Measurements from ENCODE around the gene IFI35. TPM values are rescaled to one million over a fixed set of nuclear protein-coding genes. Genes with fewer than 3 reads are reported as not detected.
A peak's percentile ranks its signal among the peaks of the same experiment; 100 is the strongest.

IFI35 gene
- total RNA-seq, 2 experiments from 2014 or later, result 6.3 to 8.6 TPM

DNA sequence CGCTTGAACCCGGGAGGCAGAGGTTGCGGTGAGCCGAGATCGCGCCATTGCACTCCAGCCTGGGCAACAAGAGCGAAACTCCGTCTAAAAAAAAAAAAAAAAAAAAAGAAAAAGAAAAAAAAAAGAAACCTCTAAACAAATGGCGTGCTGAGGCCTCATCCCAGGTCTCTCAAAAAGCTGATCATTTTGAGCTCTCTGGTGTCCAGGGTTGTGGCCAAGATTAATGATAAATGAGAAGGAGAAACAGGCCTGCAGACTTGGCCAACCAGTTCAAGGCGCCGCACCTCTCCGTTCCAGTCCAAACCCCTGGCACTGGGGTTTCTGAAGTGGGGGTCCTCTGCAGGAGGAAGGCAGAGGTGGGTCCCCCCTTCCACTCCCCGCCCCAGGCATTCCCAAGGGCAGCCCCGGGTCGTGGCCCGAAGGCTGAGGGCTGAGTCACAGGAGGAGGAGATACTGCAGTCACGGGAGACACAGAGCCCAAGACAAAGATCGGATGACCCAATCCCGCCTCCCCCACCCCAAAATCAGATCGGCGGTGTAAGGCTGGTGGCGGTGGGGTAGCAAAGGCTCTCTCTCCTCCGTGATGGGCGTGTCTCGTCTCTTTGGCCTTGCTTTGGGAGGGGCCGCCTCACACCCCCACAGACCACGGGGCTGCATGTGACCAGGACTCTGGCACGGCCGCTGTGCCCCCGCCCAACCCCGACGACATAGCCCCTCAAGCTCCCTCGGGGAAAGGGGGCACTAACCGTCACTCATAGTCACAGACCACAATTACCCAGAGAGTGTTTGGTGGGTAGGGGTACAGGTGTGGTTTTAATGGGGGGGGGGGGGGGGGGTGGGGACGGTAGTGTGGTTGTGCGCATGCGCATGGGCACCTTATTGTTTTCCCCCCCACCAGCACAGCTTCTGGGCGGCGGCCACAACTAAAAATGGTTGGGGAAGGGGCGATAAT lies 14.5 kb downstream of the IFI35 start:
- Histone ChIP-seq H3K79me2 (ENCODE audit: insufficient read depth, low read depth, low read length) (no peaks in the 10 kb centered on the region), H3K4me2 (ENCODE audit: low read length) (peak overlapping the region; percentile 82), H3K4me1 (ENCODE audit: insufficient read depth, low read length, poor library complexity, severe bottlenecking) (peaks cover 19% of the 10 kb centered on the region), H3K9me2 (ENCODE audit: insufficient read depth, low read length) (no peaks in the 10 kb centered on the region), H3K27ac (ENCODE audit: low read depth, low read length, poor library complexity, severe bottlenecking) (no peak overlapping the region), H4K20me1 (ENCODE audit: insufficient read depth, low read length) (no peaks in the 10 kb centered on the region), H3K9me3 (ENCODE audit: low read length) (no peaks in the 10 kb centered on the region), H2AFZ (ENCODE audit: low read length) (peak overlapping the region; percentile 91; the same call in 1 of the 2 replicates), H3K36me3 (ENCODE audit: insufficient read depth, low read length) (no peaks in the 10 kb centered on the region), H3K4me3 (ENCODE audit: low read depth, low read length, poor library complexity, severe bottlenecking) (peak overlapping the region; percentile 80)
- no peak for TF ChIP-seq EZH2phosphoT487 (IDR thresholded peaks at IDR 0.05; ENCODE audit: borderline replicate concordance, low read depth, low read length)
- TF ChIP-seq, protein P1, sequence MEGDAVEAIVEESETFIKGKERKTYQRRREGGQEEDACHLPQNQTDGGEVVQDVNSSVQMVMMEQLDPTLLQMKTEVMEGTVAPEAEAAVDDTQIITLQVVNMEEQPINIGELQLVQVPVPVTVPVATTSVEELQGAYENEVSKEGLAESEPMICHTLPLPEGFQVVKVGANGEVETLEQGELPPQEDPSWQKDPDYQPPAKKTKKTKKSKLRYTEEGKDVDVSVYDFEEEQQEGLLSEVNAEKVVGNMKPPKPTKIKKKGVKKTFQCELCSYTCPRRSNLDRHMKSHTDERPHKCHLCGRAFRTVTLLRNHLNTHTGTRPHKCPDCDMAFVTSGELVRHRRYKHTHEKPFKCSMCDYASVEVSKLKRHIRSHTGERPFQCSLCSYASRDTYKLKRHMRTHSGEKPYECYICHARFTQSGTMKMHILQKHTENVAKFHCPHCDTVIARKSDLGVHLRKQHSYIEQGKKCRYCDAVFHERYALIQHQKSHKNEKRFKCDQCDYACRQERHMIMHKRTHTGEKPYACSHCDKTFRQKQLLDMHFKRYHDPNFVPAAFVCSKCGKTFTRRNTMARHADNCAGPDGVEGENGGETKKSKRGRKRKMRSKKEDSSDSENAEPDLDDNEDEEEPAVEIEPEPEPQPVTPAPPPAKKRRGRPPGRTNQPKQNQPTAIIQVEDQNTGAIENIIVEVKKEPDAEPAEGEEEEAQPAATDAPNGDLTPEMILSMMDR (conservative IDR thresholded peaks at IDR 0.05; ENCODE audit: low read length), result no peak
- ChIA-PET CTCF (ENCODE audit: unreplicated experiment) (interaction anchor here (0.6 kb wide), 1 partner anchor 612 kb away, joined by 3 read pairs; no protein-coding TSS in a partner anchor), POLR2A (interaction anchor here (0.7 kb wide), 1 partner anchor 101 kb away, joined by 4 read pairs; no protein-coding TSS in a partner anchor)
- BruUV-seq (replicated peaks), result no TSS peak
- peak; percentile 58 for DNase-seq (ENCODE audit: low spot score)
- intact Hi-C loops (cut with micrococcal nuclease; ENCODE audit: unreplicated experiment), result loop anchor here (5.0 kb wide), 1 partner anchor 191 kb away; the partner anchor contains the start of gene TMEM106A

DNA sequence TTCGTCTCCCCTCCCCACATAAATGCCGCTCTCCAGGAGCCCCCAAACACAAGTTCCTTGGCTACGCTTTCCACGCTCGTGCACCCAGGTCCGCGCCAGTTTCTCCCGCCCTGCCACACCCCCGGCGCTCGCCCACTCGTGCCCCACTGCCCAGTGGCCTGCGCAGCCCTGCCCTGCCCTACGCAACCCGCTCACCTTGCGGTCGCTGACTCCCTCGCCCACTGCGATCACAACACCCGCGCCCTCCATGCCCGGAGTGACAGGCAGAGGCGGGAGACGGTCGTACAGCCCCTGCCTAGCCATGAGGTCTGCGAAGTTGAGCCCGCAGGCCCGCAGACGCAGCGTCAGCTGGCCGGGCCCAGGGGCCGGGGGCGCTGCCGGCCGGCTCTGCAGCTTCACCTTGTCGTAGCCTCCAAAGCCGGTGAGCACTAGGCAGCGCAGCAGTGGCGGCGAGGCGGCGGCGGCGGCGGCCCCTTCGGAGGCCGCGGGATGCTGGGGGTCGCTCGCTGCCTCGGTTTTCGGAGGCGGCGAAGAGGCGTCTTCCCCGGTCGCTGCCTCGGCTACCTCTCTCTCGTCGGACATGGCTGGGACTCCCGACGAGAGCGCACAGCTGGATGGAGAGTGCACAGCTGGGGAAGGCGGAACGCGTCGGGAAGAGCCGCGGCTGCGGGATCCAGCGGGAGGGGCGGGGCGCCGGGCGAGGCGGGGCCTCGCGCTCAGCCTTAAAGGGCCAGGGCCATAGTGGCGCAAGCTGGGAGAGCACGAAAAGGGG lies 15.3 kb downstream of the IFI35 start, which contains the start of gene VAT1:
TSS of gene VAT1 (minus strand) at position 645 of the 772 bp plus-strand sequence. CDS start at position 582, 63 bp downstream.
- DNase-seq (ENCODE audit: low spot score), result peak; percentile 71
- POLR2A ChIA-PET, result interaction anchor here (0.5 kb wide), 1 partner anchor 13 kb away, joined by 3 read pairs; no protein-coding TSS in a partner anchor
- Histone ChIP-seq H3K4me2 (ENCODE audit: low read length) (peak within 1 kb of the TSS; percentile 82), H3K79me2 (ENCODE audit: insufficient read depth, low read depth, low read length) (no peaks in the 10 kb centered on the region), H4K20me1 (ENCODE audit: insufficient read depth, low read length) (no peaks in the 10 kb centered on the region), H3K27ac (ENCODE audit: low read depth, low read length, poor library complexity, severe bottlenecking) (peak within 1 kb of the TSS; percentile 38), H3K36me3 (ENCODE audit: insufficient read depth, low read length) (no peaks in the 10 kb centered on the region), H3K9me2 (ENCODE audit: insufficient read depth, low read length) (no peaks in the 10 kb centered on the region), H2AFZ (ENCODE audit: low read length) (peak within 1 kb of the TSS; percentile 91), H3K4me1 (ENCODE audit: insufficient read depth, low read length, poor library complexity, severe bottlenecking) (peaks cover 19% of the 10 kb centered on the region), H3K9me3 (ENCODE audit: low read length) (no peaks in the 10 kb centered on the region), H3K4me3 (ENCODE audit: low read depth, low read length, poor library complexity, severe bottlenecking) (peak within 1 kb of the TSS; percentile 80)
- intact Hi-C loops (cut with micrococcal nuclease; ENCODE audit: unreplicated experiment), result loop anchor here (5.0 kb wide), 1 partner anchor 190 kb away; the partner anchor contains the start of gene TMEM106A
- BruUV-seq (replicated peaks), result no TSS peak
- TF ChIP-seq EZH2phosphoT487 (IDR thresholded peaks at IDR 0.05; ENCODE audit: borderline replicate concordance, low read depth, low read length), result no peak
- TF ChIP-seq, protein P1 (conservative IDR thresholded peaks at IDR 0.05; ENCODE audit: low read length), result no peak
- CTCF ChIA-PET (ENCODE audit: unreplicated experiment), result interaction anchor here (0.6 kb wide), 2 partner anchors 46 to 612 kb away, joined by 3 read pairs; no protein-coding TSS in a partner anchor
